Measurements from ENCODE around the gene AFDN. TPM values are rescaled to one million over a fixed set of nuclear protein-coding genes. Genes with fewer than 3 reads are reported as not detected.

Gene AFDN
- total RNA-seq, 1 experiment from 2014 or later = 177 TPM

DNA sequence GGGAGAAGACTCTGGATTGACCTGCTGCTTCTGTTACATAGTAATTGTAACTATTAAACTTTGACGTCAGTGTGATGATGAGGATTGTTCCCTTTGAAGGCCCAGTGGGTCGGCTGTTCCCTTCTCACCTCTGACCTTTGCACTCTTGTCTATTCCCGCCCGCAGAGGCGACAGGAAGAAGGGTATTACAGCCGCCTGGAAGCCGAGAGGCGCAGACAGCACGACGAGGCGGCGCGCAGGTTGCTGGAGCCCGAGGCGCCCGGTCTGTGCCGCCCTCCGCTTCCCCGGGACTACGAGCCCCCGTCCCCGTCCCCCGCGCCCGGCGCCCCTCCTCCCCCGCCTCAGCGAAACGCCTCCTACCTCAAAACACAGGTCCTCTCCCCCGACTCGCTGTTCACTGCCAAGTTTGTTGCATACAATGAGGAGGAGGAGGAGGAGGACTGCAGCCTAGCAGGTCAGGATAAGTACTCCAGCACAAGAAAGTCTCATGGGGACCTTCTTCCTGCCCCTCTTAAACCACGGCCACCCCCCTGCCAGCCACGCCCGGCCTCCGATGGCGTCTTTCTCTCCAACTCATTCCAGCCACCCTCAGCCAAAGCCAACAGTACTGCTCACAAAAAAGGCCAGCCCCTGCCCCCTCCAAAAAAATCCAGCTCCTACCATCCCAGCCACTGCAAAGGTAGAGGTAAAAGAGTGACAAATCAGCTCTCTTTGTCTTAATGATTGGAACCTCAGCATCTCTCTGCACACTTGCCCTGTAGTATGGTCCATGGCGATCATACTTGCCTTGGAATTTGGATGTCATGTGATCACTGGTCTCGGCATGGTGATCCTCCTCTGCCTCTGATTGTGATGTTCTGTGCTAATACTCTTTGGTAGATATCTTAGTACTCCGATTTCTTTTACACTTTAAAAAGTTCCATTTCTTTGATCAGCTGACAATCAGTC is 139.2 kb downstream of the AFDN start:
- Mint-ChIP-seq H3K4me3 (ENCODE audit: unreplicated experiment) (peak overlapping the region; percentile 19), H3K27ac (ENCODE audit: unreplicated experiment) (peak overlapping the region; percentile 78), H3K36me3 (ENCODE audit: insufficient read depth, unreplicated experiment) (peaks cover 85% of the 10 kb centered on the region), H3K27me3 (ENCODE audit: insufficient read depth, unreplicated experiment) (no peaks in the 10 kb centered on the region), H3K4me1 (ENCODE audit: low read depth, unreplicated experiment) (peaks cover 54% of the 10 kb centered on the region), H3K9me3 (ENCODE audit: unreplicated experiment) (peaks cover 10% of the 10 kb centered on the region)
- TF ChIP-seq, protein P1, sequence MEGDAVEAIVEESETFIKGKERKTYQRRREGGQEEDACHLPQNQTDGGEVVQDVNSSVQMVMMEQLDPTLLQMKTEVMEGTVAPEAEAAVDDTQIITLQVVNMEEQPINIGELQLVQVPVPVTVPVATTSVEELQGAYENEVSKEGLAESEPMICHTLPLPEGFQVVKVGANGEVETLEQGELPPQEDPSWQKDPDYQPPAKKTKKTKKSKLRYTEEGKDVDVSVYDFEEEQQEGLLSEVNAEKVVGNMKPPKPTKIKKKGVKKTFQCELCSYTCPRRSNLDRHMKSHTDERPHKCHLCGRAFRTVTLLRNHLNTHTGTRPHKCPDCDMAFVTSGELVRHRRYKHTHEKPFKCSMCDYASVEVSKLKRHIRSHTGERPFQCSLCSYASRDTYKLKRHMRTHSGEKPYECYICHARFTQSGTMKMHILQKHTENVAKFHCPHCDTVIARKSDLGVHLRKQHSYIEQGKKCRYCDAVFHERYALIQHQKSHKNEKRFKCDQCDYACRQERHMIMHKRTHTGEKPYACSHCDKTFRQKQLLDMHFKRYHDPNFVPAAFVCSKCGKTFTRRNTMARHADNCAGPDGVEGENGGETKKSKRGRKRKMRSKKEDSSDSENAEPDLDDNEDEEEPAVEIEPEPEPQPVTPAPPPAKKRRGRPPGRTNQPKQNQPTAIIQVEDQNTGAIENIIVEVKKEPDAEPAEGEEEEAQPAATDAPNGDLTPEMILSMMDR (IDR thresholded peaks at IDR 0.05; ENCODE audit: insufficient read depth in 1 of 2, low read depth in 1 of 2, low read length in 1 of 2, severe bottlenecking in 1 of 2, unreplicated experiment in 1 of 2) = no peak
- no peaks in the 10 kb centered on the region for H3K27me3 ChIP-seq (replicated peaks; ENCODE audit: control insufficient read depth, insufficient read depth, low read length)
- no peak overlapping the region for H3K4me3 ChIP-seq (ENCODE audit: low read depth, low read length)
- intact Hi-C loops (cut with micrococcal nuclease; ENCODE audit: unreplicated experiment) = loop anchor here (5.0 to 10.0 kb wide), 2 partner anchors 59 to 691 kb away; no protein-coding TSS in a partner anchor
- H3K9me3 ChIP-seq = no peaks in the 10 kb centered on the region
- ChIA-PET CTCF (no interaction called here), POLR2A (no interaction called here)
- DNase-seq = no peak
- no TSS peak for BruUV-seq (replicated peaks)
- H3K36me3 ChIP-seq (ENCODE audit: control insufficient read depth, insufficient read depth, low read length) = peaks cover 4% of the 10 kb centered on the region
- H3K4me1 ChIP-seq = peaks cover 47% of the 10 kb centered on the region

GRCh38 chr6:167966540-167966905 is 139.8 kb downstream of the AFDN start:
- intact Hi-C loops (cut with micrococcal nuclease; ENCODE audit: unreplicated experiment) = loop anchor here (5.0 to 10.0 kb wide), 2 partner anchors 59 to 692 kb away; no protein-coding TSS in a partner anchor
- peaks cover 49% of the 10 kb centered on the region for H3K4me1 Mint-ChIP-seq (ENCODE audit: low read depth, unreplicated experiment)
- DNase-seq = no peak
- H3K36me3 ChIP-seq (ENCODE audit: control insufficient read depth, insufficient read depth, low read length) = peaks cover 4% of the 10 kb centered on the region
- no peaks in the 10 kb centered on the region for H3K27me3 Mint-ChIP-seq (ENCODE audit: insufficient read depth, unreplicated experiment)
- H3K9me3 ChIP-seq = no peaks in the 10 kb centered on the region
- peaks cover 40% of the 10 kb centered on the region for H3K4me1 ChIP-seq
- H3K9me3 Mint-ChIP-seq (ENCODE audit: unreplicated experiment) = peaks cover 10% of the 10 kb centered on the region
- H3K36me3 Mint-ChIP-seq (ENCODE audit: insufficient read depth, unreplicated experiment) = peaks cover 84% of the 10 kb centered on the region
- TF ChIP-seq, protein P1 (IDR thresholded peaks at IDR 0.05; ENCODE audit: insufficient read depth in 1 of 2, low read depth in 1 of 2, low read length in 1 of 2, severe bottlenecking in 1 of 2, unreplicated experiment in 1 of 2) = no peak
- no peaks in the 10 kb centered on the region for H3K27me3 ChIP-seq (replicated peaks; ENCODE audit: control insufficient read depth, insufficient read depth, low read length)
- no peak overlapping the region for H3K4me3 ChIP-seq (ENCODE audit: low read depth, low read length)
- H3K27ac Mint-ChIP-seq (ENCODE audit: unreplicated experiment) = peak overlapping the region; percentile 78
- no peak overlapping the region for H3K4me3 Mint-ChIP-seq (ENCODE audit: unreplicated experiment)
- BruUV-seq (replicated peaks) = no TSS peak
- ChIA-PET CTCF (no interaction called here), POLR2A (no interaction called here)

GRCh38 chr6:167968091-167968490 is 141.4 kb downstream of the AFDN start:
- H3K9me3 Mint-ChIP-seq (ENCODE audit: unreplicated experiment) = no peaks in the 10 kb centered on the region

More at GRCh38 chr6:167968091-167968490, 141.4 kb downstream of the AFDN start:
- Histone ChIP-seq H3K4me3 (ENCODE audit: low read depth, low read length) (no peak overlapping the region), H3K9me3 (no peaks in the 10 kb centered on the region), H3K4me1 (peaks cover 24% of the 10 kb centered on the region), H3K36me3 (ENCODE audit: control insufficient read depth, insufficient read depth, low read length) (no peaks in the 10 kb centered on the region; the same call in 1 of the 2 replicates), H3K27me3 (replicated peaks; ENCODE audit: control insufficient read depth, insufficient read depth, low read length) (no peaks in the 10 kb centered on the region)
- ChIA-PET POLR2A (no interaction called here), CTCF (no interaction called here)
- peak in 1 of 2 experiments; percentile 68 for DNase-seq
- no TSS peak for BruUV-seq (replicated peaks)
- no peaks in the 10 kb centered on the region for H3K27me3 Mint-ChIP-seq (ENCODE audit: insufficient read depth, unreplicated experiment)
- intact Hi-C loops (cut with micrococcal nuclease; ENCODE audit: unreplicated experiment) = loop anchor here (5.0 to 10.0 kb wide), 2 partner anchors 61 to 693 kb away; no protein-coding TSS in a partner anchor
- H3K36me3 Mint-ChIP-seq (ENCODE audit: insufficient read depth, unreplicated experiment) = peaks cover 79% of the 10 kb centered on the region
- TF ChIP-seq, protein P1 (IDR thresholded peaks at IDR 0.05; ENCODE audit: insufficient read depth in 1 of 2, low read depth in 1 of 2, low read length in 1 of 2, severe bottlenecking in 1 of 2, unreplicated experiment in 1 of 2) = peak; percentile 38 to 39
- peaks cover 34% of the 10 kb centered on the region for H3K4me1 Mint-ChIP-seq (ENCODE audit: low read depth, unreplicated experiment)
- no peak overlapping the region for H3K4me3 Mint-ChIP-seq (ENCODE audit: unreplicated experiment)
- H3K27ac Mint-ChIP-seq (ENCODE audit: unreplicated experiment) = peak overlapping the region; percentile 62

All from Caco-2 (cell line).